ENCODE results near the gene GEMIN7. TPM values are rescaled to one million over a fixed set of nuclear protein-coding genes. Genes with fewer than 3 reads are reported as not detected.

Gene GEMIN7
- total and polyA plus RNA-seq, 2 of the 4 experiments (the other 2 are of a cell fraction), result 27.2 to 53.0 TPM

GRCh38 chr19:45038931-45039893, 39.8 kb upstream of the GEMIN7 start, which contains the start of gene CLASRP:
Gene CLASRP (plus strand): TSS chr19:45039045. CDS start chr19:45040213, 1,168 bp downstream.
- TF ChIP-seq MAZ (IDR thresholded peaks at IDR 0.05; ENCODE audit: borderline replicate concordance, low read depth, low read length) (peak; percentile 95), MAFK (IDR thresholded peaks at IDR 0.05; ENCODE audit: low read depth, low read length) (no peak), SMC3 (IDR thresholded peaks at IDR 0.05; ENCODE audit: low read depth, low read length) (no peak), CTCF (conservative IDR thresholded peaks at IDR 0.05; ENCODE audit: low read depth, low read length) (no peak), RAD21 (IDR thresholded peaks at IDR 0.05; ENCODE audit: low read length) (no peak), NFE2L2 (IDR thresholded peaks at IDR 0.05; ENCODE audit: low read depth, low read length) (no peak), USF2 (IDR thresholded peaks at IDR 0.05; ENCODE audit: low read depth, low read length) (no peak), ELK1 (IDR thresholded peaks at IDR 0.05; ENCODE audit: borderline replicate concordance, low read depth, low read length) (no peak), MXI1 (IDR thresholded peaks at IDR 0.05; ENCODE audit: borderline replicate concordance, low read depth, low read length) (peak; percentile 8; the same call in 1 of the 2 replicates), CHD1 (IDR thresholded peaks at IDR 0.05; ENCODE audit: low read depth, low read length) (no peak), POLR2A (IDR thresholded peaks at IDR 0.05; ENCODE audit: low read depth, low read length) (peak; percentile 94), BHLHE40 (IDR thresholded peaks at IDR 0.05; ENCODE audit: low read depth, low read length) (peak; percentile 15; the same call in 1 of the 2 replicates)
- peak within 1 kb of the TSS; percentile 76 for H3K23ac ChIP-seq (ENCODE audit: low read depth, low read length)
- H3K14ac ChIP-seq (replicated peaks; ENCODE audit: low read depth, low read length), result peak within 1 kb of the TSS; percentile 91
- peak within 1 kb of the TSS; percentile 82 for H2BK5ac ChIP-seq (ENCODE audit: low read depth, low read length, poor library complexity, severe bottlenecking)
- peak within 1 kb of the TSS; percentile 88 for H3K4ac ChIP-seq (ENCODE audit: low read depth, low read length)
- H3K79me1 ChIP-seq (ENCODE audit: low read depth in 1 of 2, low read length in 2 of 2), result peaks cover 21 to 37% of the 10 kb centered on the region in 2 experiments
- in situ Hi-C loops (cut with MboI; ENCODE audit: low sequenced_read_pairs), result no loop called here
- peak within 1 kb of the TSS; percentile 95 for H3K27ac ChIP-seq (ENCODE audit: insufficient read depth, low read length)
- H3K4me3 ChIP-seq (ENCODE audit: insufficient read depth, low read depth, low read length), result peak within 1 kb of the TSS; percentile 91
- peaks cover 14% of the 10 kb centered on the region for H3K9me1 ChIP-seq (ENCODE audit: insufficient read depth, low read length)
- peak within 1 kb of the TSS; percentile 100 for H2AK9ac ChIP-seq (replicated peaks; ENCODE audit: low read depth, low read length, poor library complexity)
- ATAC-seq (ENCODE audit: low read depth) (peak; percentile 94), DNase-seq (peak; percentile 86)
- peak within 1 kb of the TSS; percentile 94 for H2AK5ac ChIP-seq (ENCODE audit: low read depth, low read length)
- H3K4me2 ChIP-seq (ENCODE audit: low read depth, low read length), result peak within 1 kb of the TSS; percentile 93
- no peaks in the 10 kb centered on the region for H3K9me3 ChIP-seq (ENCODE audit: control insufficient read depth, insufficient read depth, low read length)
- no peak within 1 kb of the TSS for H2BK15ac ChIP-seq (ENCODE audit: low read depth, low read length)
- peaks cover 35% of the 10 kb centered on the region for H3K36me3 ChIP-seq (ENCODE audit: control insufficient read depth, insufficient read depth, low read length)
- peak within 1 kb of the TSS; percentile 94 for H4K91ac ChIP-seq (ENCODE audit: insufficient read depth, low read depth, low read length)
- intact Hi-C loops (cut with micrococcal nuclease), result no loop called here
- peak within 1 kb of the TSS; percentile 85 for H3K56ac ChIP-seq (ENCODE audit: extremely low read depth, insufficient read depth, low read length)
- peak within 1 kb of the TSS; percentile 77 for H4K5ac ChIP-seq (ENCODE audit: low read depth, low read length)
- ChIA-PET POLR2A (ENCODE audit: unreplicated experiment) (interaction anchor here (0.6 to 1.0 kb wide), 4 partner anchors 15 to 325 kb away, joined by 3 to 8 read pairs (median 6); partner anchors contain the start of gene TRAPPC6A), CTCF (interaction anchor here (0.9 kb wide), 1 partner anchor 20 kb away, joined by 5 read pairs; no protein-coding TSS in a partner anchor)
- peak within 1 kb of the TSS; percentile 75 to 97 for H4K8ac ChIP-seq (ENCODE audit: low read depth in 2 of 2, low read length in 2 of 2)
- no peak within 1 kb of the TSS for H2BK20ac ChIP-seq (ENCODE audit: low read depth, low read length)
- H3K18ac ChIP-seq (ENCODE audit: low read depth, low read length), result peak within 1 kb of the TSS; percentile 76; the same call in 1 of the 2 replicates
- H2AFZ ChIP-seq (replicated peaks; ENCODE audit: low read length, poor library complexity), result peak within 1 kb of the TSS; percentile 96
- H4K20me1 ChIP-seq (ENCODE audit: insufficient read depth, low read length), result peaks cover 45% of the 10 kb centered on the region
- H2BK120ac ChIP-seq (ENCODE audit: low read depth, low read length), result no peak within 1 kb of the TSS
- 5% methylated on average over 37 of the region's 62 CpGs; no CpG with 5 or more reads in 1 of the 2 experiments for WGBS, 2 experiments (ENCODE audit: extremely low coverage in 2 of 2, insufficient read length in 1 of 2)
- peak within 1 kb of the TSS; percentile 95 for H3K9ac ChIP-seq (ENCODE audit: low read depth, low read length)
- H3K4me1 ChIP-seq (ENCODE audit: control insufficient read depth, insufficient read depth, low read length), result peaks cover 11% of the 10 kb centered on the region
- BruUV-seq (replicated peaks), result TSS peak; percentile 56
- no peaks in the 10 kb centered on the region for H3K27me3 ChIP-seq (ENCODE audit: control insufficient read depth, insufficient read depth, low read length)
- dilution Hi-C loops (cut with HindIII; ENCODE audit: low sequenced_read_pairs, unreplicated experiment), result no loop called here
